Measurements from ENCODE around the gene IL16. TPM values are rescaled to one million over a fixed set of nuclear protein-coding genes. Genes with fewer than 3 reads are reported as not detected.

The IL16 gene
- total RNA-seq, 4 donors from 2014 or later = 9.7 to 15.2 (median 10.9) TPM

GRCh38 chr15:81313686-81314085 is 117.0 kb downstream of the IL16 start:
- H3K4me3 ChIP-seq (ENCODE audit: low read depth, poor library complexity, severe bottlenecking) = no peak overlapping the region
- TF ChIP-seq, protein P1, sequence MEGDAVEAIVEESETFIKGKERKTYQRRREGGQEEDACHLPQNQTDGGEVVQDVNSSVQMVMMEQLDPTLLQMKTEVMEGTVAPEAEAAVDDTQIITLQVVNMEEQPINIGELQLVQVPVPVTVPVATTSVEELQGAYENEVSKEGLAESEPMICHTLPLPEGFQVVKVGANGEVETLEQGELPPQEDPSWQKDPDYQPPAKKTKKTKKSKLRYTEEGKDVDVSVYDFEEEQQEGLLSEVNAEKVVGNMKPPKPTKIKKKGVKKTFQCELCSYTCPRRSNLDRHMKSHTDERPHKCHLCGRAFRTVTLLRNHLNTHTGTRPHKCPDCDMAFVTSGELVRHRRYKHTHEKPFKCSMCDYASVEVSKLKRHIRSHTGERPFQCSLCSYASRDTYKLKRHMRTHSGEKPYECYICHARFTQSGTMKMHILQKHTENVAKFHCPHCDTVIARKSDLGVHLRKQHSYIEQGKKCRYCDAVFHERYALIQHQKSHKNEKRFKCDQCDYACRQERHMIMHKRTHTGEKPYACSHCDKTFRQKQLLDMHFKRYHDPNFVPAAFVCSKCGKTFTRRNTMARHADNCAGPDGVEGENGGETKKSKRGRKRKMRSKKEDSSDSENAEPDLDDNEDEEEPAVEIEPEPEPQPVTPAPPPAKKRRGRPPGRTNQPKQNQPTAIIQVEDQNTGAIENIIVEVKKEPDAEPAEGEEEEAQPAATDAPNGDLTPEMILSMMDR (IDR thresholded peaks at IDR 0.05) = no peak
- no peak for DNase-seq (ENCODE audit: low spot score in 2 of 2)
- intact Hi-C loops (cut with DNase I; ENCODE audit: low total_unique reads) = no loop called here
- 45 to 48% methylated on average over 5 of the region's 5 CpGs for WGBS, 2 donors

DNA sequence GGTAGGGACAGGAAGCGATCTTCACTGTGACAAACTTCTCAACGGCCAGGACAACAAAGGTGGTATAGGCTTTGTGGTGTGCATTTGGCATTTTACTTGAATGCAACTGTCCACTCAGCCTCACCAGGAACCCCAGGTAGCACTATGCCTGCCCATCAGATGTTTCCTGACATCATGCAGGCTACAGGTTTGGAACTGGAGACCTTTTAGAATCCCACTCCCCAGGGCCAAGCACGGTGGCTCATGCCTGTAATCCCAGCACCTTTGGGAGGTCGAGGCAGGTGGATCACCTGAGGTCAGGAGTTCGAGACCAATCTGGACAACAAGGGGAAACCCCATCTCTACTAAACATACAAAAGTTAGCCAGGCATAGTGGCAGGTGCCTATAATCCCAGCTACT is 117.7 kb downstream of the IL16 start:
- TF ChIP-seq, protein P1 (IDR thresholded peaks at IDR 0.05) = no peak
- TF ChIP-seq POLR2A (IDR thresholded peaks at IDR 0.05) = no peak
- no peak overlapping the region for H3K4me3 ChIP-seq (ENCODE audit: low read depth, poor library complexity, severe bottlenecking)
- DNase-seq (ENCODE audit: low spot score in 2 of 2) = no peak
- 93 to 95% methylated on average over 5 of the region's 5 CpGs for WGBS, 2 donors
- intact Hi-C loops (cut with DNase I; ENCODE audit: low total_unique reads) = no loop called here

GRCh38 chr15:81315452-81316175 is 118.9 kb downstream of the IL16 start:
- DNase-seq (ENCODE audit: low spot score in 2 of 2) = no peak
- no peak for TF ChIP-seq POLR2A (IDR thresholded peaks at IDR 0.05)
- TF ChIP-seq, protein P1 (IDR thresholded peaks at IDR 0.05) = no peak
- intact Hi-C loops (cut with DNase I; ENCODE audit: low total_unique reads) = no loop called here
- H3K4me3 ChIP-seq (ENCODE audit: low read depth, poor library complexity, severe bottlenecking) = no peak overlapping the region
- WGBS, 2 donors = 85 to 88% methylated on average over 14 of the region's 14 CpGs

DNA sequence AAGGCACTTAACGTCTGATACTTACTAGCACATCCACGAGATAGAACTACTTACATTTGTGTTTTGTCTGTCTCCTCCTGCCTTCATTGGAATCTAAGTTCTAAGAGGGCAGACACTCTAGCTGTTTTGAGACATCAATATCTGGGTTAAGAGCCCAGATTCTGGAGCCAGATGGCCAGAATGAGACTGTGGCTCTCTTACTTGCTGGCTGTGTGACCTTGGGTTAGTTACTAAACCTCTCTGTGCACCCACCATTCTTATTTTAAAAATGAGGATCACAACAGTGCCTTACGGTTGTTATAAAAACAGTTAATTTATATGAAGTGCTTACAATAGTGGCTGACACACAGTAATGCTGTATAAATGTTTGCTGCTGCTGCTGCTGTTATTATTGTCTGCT is 119.6 kb downstream of the IL16 start:
- intact Hi-C loops (cut with DNase I; ENCODE audit: low total_unique reads) = no loop called here
- no peak overlapping the region for H3K4me3 ChIP-seq (ENCODE audit: low read depth, poor library complexity, severe bottlenecking)
- 64 to 70% methylated on average over 3 of the region's 3 CpGs for WGBS, 2 donors

GRCh38 chr15:81317642-81318017 is 121.0 kb downstream of the IL16 start:
- 91% methylated on average over 6 of the region's 6 CpGs for WGBS, 2 donors
- TF ChIP-seq POLR2A (IDR thresholded peaks at IDR 0.05) = no peak
- TF ChIP-seq, protein P1 (IDR thresholded peaks at IDR 0.05) = no peak
- intact Hi-C loops (cut with DNase I; ENCODE audit: low total_unique reads) = no loop called here
- no peak overlapping the region for H3K4me3 ChIP-seq (ENCODE audit: low read depth, poor library complexity, severe bottlenecking)
- DNase-seq (ENCODE audit: low spot score in 2 of 2) = no peak

More for the DNA sequence above, 119.6 kb downstream of the IL16 start:
- TF ChIP-seq POLR2A (IDR thresholded peaks at IDR 0.05) = no peak
- TF ChIP-seq, protein P1 (IDR thresholded peaks at IDR 0.05) = no peak
- DNase-seq (ENCODE audit: low spot score in 2 of 2) = no peak

GRCh38 chr15:81321667-81322066 is 125.0 kb downstream of the IL16 start:
- H3K4me3 ChIP-seq (ENCODE audit: low read depth, poor library complexity, severe bottlenecking) = no peak overlapping the region
- intact Hi-C loops (cut with DNase I; ENCODE audit: low total_unique reads) = no loop called here
- TF ChIP-seq, protein P1 (IDR thresholded peaks at IDR 0.05) = no peak
- no peak for TF ChIP-seq POLR2A (IDR thresholded peaks at IDR 0.05)
- no peak for DNase-seq (ENCODE audit: low spot score in 2 of 2)
- WGBS, 2 donors = 52 to 79% methylated on average over 1 of the region's 1 CpG
